Measurements from ENCODE around the gene TGFBR2.

The TGFBR2 gene

GRCh38 chr3:30634761-30635735 lies 28.6 kb downstream of the TGFBR2 start:
- no peak for DNase-seq (ENCODE audit: low read depth in 1 of 2, low spot score in 1 of 2)

- no peak for DNase-seq (ENCODE audit: low read depth in 1 of 2, low spot score in 1 of 2)
Measured at GRCh38 chr3:30637310-30638219, 31.2 kb downstream of the TGFBR2 start.

GRCh38 chr3:30638685-30639412 lies 32.4 kb downstream of the TGFBR2 start:
- DNase-seq (ENCODE audit: low read depth in 1 of 2, low spot score in 1 of 2) = no peak

- no peak for DNase-seq (ENCODE audit: low read depth in 1 of 2, low spot score in 1 of 2)
Measured at GRCh38 chr3:30639937-30640336, 33.5 kb downstream of the TGFBR2 start.

- DNase-seq (ENCODE audit: low read depth in 1 of 2, low spot score in 1 of 2) = no peak
Measured at GRCh38 chr3:30640851-30641250, 34.5 kb downstream of the TGFBR2 start.

- DNase-seq (ENCODE audit: low read depth in 1 of 2, low spot score in 1 of 2) = no peak
Measured at GRCh38 chr3:30641416-30642251, 35.2 kb downstream of the TGFBR2 start.

- DNase-seq (ENCODE audit: low read depth in 1 of 2, low spot score in 1 of 2) = no peak
Measured at GRCh38 chr3:30642849-30643361, 36.5 kb downstream of the TGFBR2 start.

GRCh38 chr3:30643763-30644462 lies 37.5 kb downstream of the TGFBR2 start:
- DNase-seq (ENCODE audit: low read depth in 1 of 2, low spot score in 1 of 2) = no peak

GRCh38 chr3:30644615-30645014 lies 38.2 kb downstream of the TGFBR2 start:
- peak in 1 of 2 donors; percentile 24 for DNase-seq (ENCODE audit: low read depth in 1 of 2, low spot score in 1 of 2)

GRCh38 chr3:30645077-30645476 lies 38.7 kb downstream of the TGFBR2 start:
- no peak for DNase-seq (ENCODE audit: low read depth in 1 of 2, low spot score in 1 of 2)

- no peak for DNase-seq (ENCODE audit: low read depth in 1 of 2, low spot score in 1 of 2)
Measured at GRCh38 chr3:30646181-30646876, 39.9 kb downstream of the TGFBR2 start.

GRCh38 chr3:30646961-30647752 lies 40.8 kb downstream of the TGFBR2 start:
- DNase-seq (ENCODE audit: low read depth in 1 of 2, low spot score in 1 of 2) = no peak

- DNase-seq (ENCODE audit: low read depth in 1 of 2, low spot score in 1 of 2) = no peak
Measured at GRCh38 chr3:30648670-30649357, 42.4 kb downstream of the TGFBR2 start.

GRCh38 chr3:30649572-30650318 lies 43.3 kb downstream of the TGFBR2 start:
- no peak for DNase-seq (ENCODE audit: low read depth in 1 of 2, low spot score in 1 of 2)

GRCh38 chr3:30650348-30650995 lies 44.1 kb downstream of the TGFBR2 start:
- no peak for DNase-seq (ENCODE audit: low read depth in 1 of 2, low spot score in 1 of 2)

- DNase-seq (ENCODE audit: low read depth in 1 of 2, low spot score in 1 of 2) = no peak
Measured at GRCh38 chr3:30654269-30654668, 47.9 kb downstream of the TGFBR2 start.

Data from stimulated activated CD4-positive, alpha-beta T cell treated with anti-CD3 and anti-CD28 coated beads, Interleukin-15, amount 100 ng/mL, for 1 hour (primary cell).